Activated T-helper 1 cell treated with anti-CD3 and anti-CD28 coated beads, Interleukin-12 subunit alpha, Interleukin-12 subunit beta, Interleukin-2, Interleukin-4 antibody, amounts not matched to agents 30 ng/mL and 10 ng/mL and 1 ng/mL, durations not matched to agents 14 hours and 24 hours and 36 hours (primary cell): ENCODE measurements around the gene KIAA0586. TPM values are rescaled to one million over a fixed set of nuclear protein-coding genes. Genes with fewer than 3 reads are reported as not detected.

Source experiments
- DNase-seq: peaks from one replicate; pipeline ENCODE4 v3.0.0; 2021; ENCODE audit warnings: low spot score
- H3K27ac Mint-ChIP-seq: one replicate; pipeline ENCODE4 v1.8.0; 2021; ENCODE audit warnings: mild to moderate bottlenecking, mixed read lengths
- H3K27me3 Mint-ChIP-seq: one replicate; pipeline ENCODE4 v1.8.0; 2022; ENCODE audit warnings: mild to moderate bottlenecking, moderate library complexity, mixed read lengths; ENCODE audit not compliant: insufficient read depth
- H3K36me3 Mint-ChIP-seq: one replicate; pipeline ENCODE4 v1.8.0; 2021; ENCODE audit warnings: low read depth, mixed read lengths
- H3K4me1 Mint-ChIP-seq: one replicate; pipeline ENCODE4 v1.8.0; 2021; ENCODE audit warnings: low read depth, mixed read lengths
- H3K4me3 Mint-ChIP-seq: one replicate; pipeline ENCODE4 v1.8.0; 2021; ENCODE audit warnings: mild to moderate bottlenecking, moderate library complexity, mixed read lengths
- H3K9me3 Mint-ChIP-seq: one replicate; pipeline ENCODE4 v1.8.0; 2021; ENCODE audit warnings: mixed read lengths
- intact Hi-C: fragments of 100-400 bp; cut with micrococcal nuclease; formaldehyde crosslinking; loops from one replicate; pipeline ENCODE4 v1.15.1; 2024
- total RNA-seq: library from RNA; stranded (reverse); gene quantifications from 2 replicates; pipeline ENCODE4 v1.2.3, GENCODE V29; 2022

The KIAA0586 gene
- total RNA-seq, result 19.7 and 19.8 TPM in 2 replicates

GRCh38 chr14:58427281-58428117 lies at the start of gene KIAA0586, which contains the start of gene TIMM9:
KIAA0586 (plus strand) TSS chr14:58427719; CDS start chr14:58428265, 546 bp downstream.
TIMM9 (minus strand) TSS chr14:58427531; CDS start chr14:58411945, 15,586 bp downstream.
- H3K27ac Mint-ChIP-seq, result peak within 1 kb of the TSS; percentile 96
- H3K4me3 Mint-ChIP-seq, result peak within 1 kb of the TSS; percentile 86

GRCh38 chr14:58390830-58391229 lies 36.7 kb upstream of the KIAA0586 start:
- H3K27ac Mint-ChIP-seq, result no peak overlapping the region
- peaks cover 6% of the 10 kb centered on the region for H3K27me3 Mint-ChIP-seq
- no peak overlapping the region for H3K4me3 Mint-ChIP-seq
- intact Hi-C loops, result no loop called here
- H3K4me1 Mint-ChIP-seq, result peaks cover 17% of the 10 kb centered on the region
- H3K36me3 Mint-ChIP-seq, result peaks cover 3% of the 10 kb centered on the region
- no peaks in the 10 kb centered on the region for H3K9me3 Mint-ChIP-seq
- DNase-seq, result no peak

More at GRCh38 chr14:58427281-58428117, at the start of gene KIAA0586, which contains the start of gene TIMM9:
- peak; percentile 95 for DNase-seq
- Mint-ChIP-seq H3K9me3 (no peaks in the 10 kb centered on the region), H3K4me1 (peaks cover 49% of the 10 kb centered on the region), H3K36me3 (peaks cover 14% of the 10 kb centered on the region), H3K27me3 (no peaks in the 10 kb centered on the region)
- intact Hi-C loops, result loop anchor here (1.0 to 5.0 kb wide), 12 partner anchors 32 to 1821 kb away; partner anchors contain the start of genes ARID4A, DAAM1, DACT1 and JKAMP

- peak overlapping the region; percentile 7 for H3K27ac Mint-ChIP-seq
- H3K27me3 Mint-ChIP-seq, result peaks cover 6% of the 10 kb centered on the region
- H3K4me1 Mint-ChIP-seq, result peaks cover 18% of the 10 kb centered on the region
- peak overlapping the region; percentile 67 for H3K4me3 Mint-ChIP-seq
- intact Hi-C loops, result loop anchor here (1.0 to 5.0 kb wide), 4 partner anchors 32 to 288 kb away; partner anchors contain the start of genes KIAA0586 and TIMM9
- no peak for DNase-seq
- H3K9me3 Mint-ChIP-seq, result no peaks in the 10 kb centered on the region
- peaks cover 2% of the 10 kb centered on the region for H3K36me3 Mint-ChIP-seq
Observed at GRCh38 chr14:58395562-58395811, 32.0 kb upstream of the KIAA0586 start.

GRCh38 chr14:58395812-58396788 lies 31.4 kb upstream of the KIAA0586 start, which contains the start of gene TOMM20L:
TOMM20L (plus strand) TSS chr14:58395930; CDS start chr14:58395958, 28 bp downstream.
- intact Hi-C loops, result loop anchor here (1.0 to 5.0 kb wide), 4 partner anchors 31 to 289 kb away; partner anchors contain the start of genes KIAA0586 and TIMM9
- DNase-seq, result peak; percentile 66
- Mint-ChIP-seq H3K4me3 (peak within 1 kb of the TSS; percentile 67), H3K27ac (peak within 1 kb of the TSS; percentile 7), H3K27me3 (peaks cover 6% of the 10 kb centered on the region), H3K36me3 (peaks cover 4% of the 10 kb centered on the region), H3K9me3 (no peaks in the 10 kb centered on the region), H3K4me1 (peaks cover 13% of the 10 kb centered on the region)

- no peak overlapping the region for H3K27ac Mint-ChIP-seq
Observed at GRCh38 chr14:58397156-58397555, 30.4 kb upstream of the KIAA0586 start.

GRCh38 chr14:58398495-58398894 lies 29.0 kb upstream of the KIAA0586 start:
- peaks cover 9% of the 10 kb centered on the region for H3K4me1 Mint-ChIP-seq
- peaks cover 7% of the 10 kb centered on the region for H3K36me3 Mint-ChIP-seq

More at GRCh38 chr14:58397156-58397555, 30.4 kb upstream of the KIAA0586 start:
- Mint-ChIP-seq H3K4me3 (peak overlapping the region; percentile 32), H3K36me3 (peaks cover 7% of the 10 kb centered on the region), H3K9me3 (no peaks in the 10 kb centered on the region), H3K27me3 (peaks cover 6% of the 10 kb centered on the region), H3K4me1 (peaks cover 9% of the 10 kb centered on the region)
- DNase-seq, result no peak
- intact Hi-C loops, result loop anchor here (5.0 kb wide), 1 partner anchor 290 kb away; no protein-coding TSS in a partner anchor

GRCh38 chr14:58398895-58399294 lies 28.6 kb upstream of the KIAA0586 start:
- Mint-ChIP-seq H3K36me3 (peaks cover 7% of the 10 kb centered on the region), H3K9me3 (no peaks in the 10 kb centered on the region), H3K27me3 (peaks cover 4% of the 10 kb centered on the region), H3K4me3 (no peak overlapping the region), H3K27ac (no peak overlapping the region), H3K4me1 (peaks cover 9% of the 10 kb centered on the region)
- no peak for DNase-seq
- intact Hi-C loops, result loop anchor here (5.0 kb wide), 1 partner anchor 292 kb away; no protein-coding TSS in a partner anchor

More at GRCh38 chr14:58398495-58398894, 29.0 kb upstream of the KIAA0586 start:
- intact Hi-C loops, result loop anchor here (5.0 kb wide), 1 partner anchor 291 kb away; no protein-coding TSS in a partner anchor
- Mint-ChIP-seq H3K9me3 (no peaks in the 10 kb centered on the region), H3K4me3 (no peak overlapping the region), H3K27ac (no peak overlapping the region), H3K27me3 (peaks cover 4% of the 10 kb centered on the region)
- DNase-seq, result no peak

- Mint-ChIP-seq H3K4me1 (no peaks in the 10 kb centered on the region), H3K27ac (no peak overlapping the region), H3K4me3 (no peak overlapping the region), H3K9me3 (no peaks in the 10 kb centered on the region), H3K36me3 (peaks cover 9% of the 10 kb centered on the region), H3K27me3 (no peaks in the 10 kb centered on the region)
- intact Hi-C loops, result no loop called here
- no peak for DNase-seq
Observed at GRCh38 chr14:58401587-58401986, 25.9 kb upstream of the KIAA0586 start.

GRCh38 chr14:58408681-58409215 lies 18.8 kb upstream of the KIAA0586 start:
- Mint-ChIP-seq H3K36me3 (peaks cover 24% of the 10 kb centered on the region), H3K4me1 (no peaks in the 10 kb centered on the region), H3K4me3 (no peak overlapping the region), H3K27me3 (no peaks in the 10 kb centered on the region), H3K27ac (no peak overlapping the region), H3K9me3 (no peaks in the 10 kb centered on the region)
- no peak for DNase-seq
- intact Hi-C loops, result no loop called here

GRCh38 chr14:58414845-58415244 lies 12.7 kb upstream of the KIAA0586 start:
- Mint-ChIP-seq H3K36me3 (peaks cover 46% of the 10 kb centered on the region), H3K4me3 (no peak overlapping the region), H3K9me3 (no peaks in the 10 kb centered on the region), H3K27me3 (no peaks in the 10 kb centered on the region), H3K4me1 (peaks cover 20% of the 10 kb centered on the region), H3K27ac (peak overlapping the region; percentile 16)
- intact Hi-C loops, result no loop called here
- DNase-seq, result no peak

- peak overlapping the region; percentile 7 for H3K27ac Mint-ChIP-seq
- intact Hi-C loops, result no loop called here
Observed at GRCh38 chr14:58415636-58416547, 11.6 kb upstream of the KIAA0586 start.

More at GRCh38 chr14:58415636-58416547, 11.6 kb upstream of the KIAA0586 start:
- DNase-seq, result no peak
- no peaks in the 10 kb centered on the region for H3K27me3 Mint-ChIP-seq
- H3K4me3 Mint-ChIP-seq, result no peak overlapping the region
- peaks cover 51% of the 10 kb centered on the region for H3K36me3 Mint-ChIP-seq
- no peaks in the 10 kb centered on the region for H3K9me3 Mint-ChIP-seq
- H3K4me1 Mint-ChIP-seq, result peaks cover 20% of the 10 kb centered on the region
